ENCODE measurements around the gene ZPBP2. TPM values are rescaled to one million over a fixed set of nuclear protein-coding genes. Genes with fewer than 3 reads are reported as not detected.

Gene ZPBP2
- total and polyA plus RNA-seq, 2 of the 13 experiments (the other 11 are each of a cell fraction or from before 2014, with no cell fraction given): not detected

GRCh38 chr17:39920218-39921210 is 52.5 kb downstream of the ZPBP2 start:
- H3K27me3 ChIP-seq (ENCODE audit: control insufficient read depth in 1 of 2, insufficient read depth in 2 of 2, low read length in 2 of 2): no peaks in the 10 kb centered on the region
- peaks cover 25 to 26% of the 10 kb centered on the region in 2 experiments for H3K36me3 ChIP-seq (replicated peaks in 1 of 2; ENCODE audit: control insufficient read depth in 1 of 2, insufficient read depth in 2 of 2, low read length in 2 of 2)
- H3K4me2 ChIP-seq (ENCODE audit: low read depth, low read length): peak overlapping the region; percentile 10; the same call in 1 of the 2 replicates
- 0 out of 2 replicates have a peak overlapping the region, but pooled peaks have one; percentile 8 for H3K9ac ChIP-seq (ENCODE audit: insufficient read depth, low read depth, low read length)
- in situ Hi-C loops (cut with HindIII; ENCODE audit: extremely low pct_ligation_motif_present, low pct_unique_long_range_greater_than_20kb) (loop anchor here (5.0 kb wide), 1 partner anchor 52 kb away; no protein-coding TSS in a partner anchor), intact Hi-C loops (cut with micrococcal nuclease; ENCODE audit: unreplicated experiment) (loop anchor here (10.0 kb wide), 1 partner anchor 184 kb away; the partner anchor contains the start of gene NR1D1)
- H3K9me3 ChIP-seq (ENCODE audit: low read length): no peaks in the 10 kb centered on the region
- H3K4me1 ChIP-seq (ENCODE audit: insufficient read depth, low read length): peaks cover 95% of the 10 kb centered on the region
- no peak for ATAC-seq
- ChIA-PET POLR2A (interaction anchor here (1.9 to 2.3 kb wide), 2 partner anchors 16 kb away, joined by 4 to 8 read pairs; no protein-coding TSS in a partner anchor), CTCF (ENCODE audit: low intra/inter-chr PET ratio, low total read pairs) (no interaction called here)
- peaks cover 8% of the 10 kb centered on the region; the same call in 1 of the 2 replicates for H4K20me1 ChIP-seq (ENCODE audit: insufficient read depth, low read length)
- peak overlapping the region; percentile 93 for H3K27ac ChIP-seq (ENCODE audit: extremely low read length, insufficient read depth, low read length)
- BruUV-seq (replicated peaks): no TSS peak
- DNase-seq (ENCODE audit: low spot score): no peak
- no peak overlapping the region for H3K4me3 ChIP-seq (replicated peaks in 1 of 3; ENCODE audit: insufficient read depth in 1 of 3, low read depth in 2 of 3, low read length in 3 of 3)
- peaks cover 31% of the 10 kb centered on the region for H3K79me2 ChIP-seq (ENCODE audit: insufficient read depth, low read length)
- FAIRE-seq: no peak
- 57% methylated on average over 16 of the region's 19 CpGs for WGBS (ENCODE audit: low lambda C conversion rate)
- no peak overlapping the region for H2AFZ ChIP-seq (ENCODE audit: low read length)
- TF ChIP-seq USF2 (IDR thresholded peaks at IDR 0.05; ENCODE audit: low read depth, low read length) (no peak), USF2 (CRISPR knock-in tag; IDR thresholded peaks at IDR 0.05; ENCODE audit: borderline replicate concordance) (no peak), KMT2A (CRISPR knock-in tag; IDR thresholded peaks at IDR 0.05) (no peak), TEAD3 (CRISPR knock-in tag; optimal IDR thresholded peaks at IDR 0.05; ENCODE audit: borderline replicate concordance) (peak; percentile 15), PRDM4 (CRISPR knock-in tag; IDR thresholded peaks at IDR 0.05; ENCODE audit: borderline replicate concordance) (no peak), HNF4A (CRISPR knock-in tag; IDR thresholded peaks at IDR 0.05) (peak; percentile 44; the same call in 1 of the 2 replicates), ARID5B (CRISPR knock-in tag; IDR thresholded peaks at IDR 0.05) (peak; percentile 60), PRPF4 (IDR thresholded peaks at IDR 0.05; ENCODE audit: low read depth, low read length, poor library complexity, severe bottlenecking) (no peak)
